ENCODE results near the gene GPR146.

- TF ChIP-seq TAF1 (IDR thresholded peaks at IDR 0.05; ENCODE audit: borderline replicate concordance, insufficient read depth, low read length) (no peak), POLR2AphosphoS5 (IDR thresholded peaks at IDR 0.05; ENCODE audit: low read depth, low read length) (no peak)
Measured at GRCh38 chr7:1043552-1044188, 676 bp upstream of the GPR146 start.

All from PFSK-1 (cell line).